HG03135 (cell line): ENCODE results near the gene TMEM121B.

Source experiments
- ATAC-seq: cut with Tn5 transposase; IDR thresholded peaks from one replicate; pipeline ENCODE4 v1.9.1; 2021; ENCODE audit warnings: mild to moderate bottlenecking, moderate library complexity; ENCODE audit not compliant: unreplicated experiment

TMEM121B gene

GRCh38 chr22:17113600-17113999 is 7.6 kb downstream of the TMEM121B start:
- ATAC-seq: no peak

- ATAC-seq: no peak
Observed at GRCh38 chr22:17112491-17113042, 8.6 kb downstream of the TMEM121B start.

- ATAC-seq: no peak
Observed at GRCh38 chr22:17110791-17111550, 10.2 kb downstream of the TMEM121B start.

- no peak for ATAC-seq
Observed at GRCh38 chr22:17109976-17110375, 11.2 kb downstream of the TMEM121B start.

GRCh38 chr22:17109113-17109865 is 11.9 kb downstream of the TMEM121B start:
- no peak for ATAC-seq

- ATAC-seq: no peak
Observed at GRCh38 chr22:17108256-17109112, 12.7 kb downstream of the TMEM121B start.

- no peak for ATAC-seq
Observed at GRCh38 chr22:17107547-17107810, 13.7 kb downstream of the TMEM121B start.

- ATAC-seq: peak; percentile 46
Observed at GRCh38 chr22:17106785-17107546, 14.2 kb downstream of the TMEM121B start.

GRCh38 chr22:17106161-17106784 is 14.9 kb downstream of the TMEM121B start:
- ATAC-seq: peak; percentile 37

GRCh38 chr22:17105143-17106129 is 15.7 kb downstream of the TMEM121B start:
- no peak for ATAC-seq

GRCh38 chr22:17104336-17104935 is 16.7 kb downstream of the TMEM121B start:
- no peak for ATAC-seq

GRCh38 chr22:17103351-17103750 is 17.8 kb downstream of the TMEM121B start:
- no peak for ATAC-seq

- no peak for ATAC-seq
Observed at GRCh38 chr22:17102297-17102667, 18.9 kb downstream of the TMEM121B start.

GRCh38 chr22:17101475-17102296 is 19.5 kb downstream of the TMEM121B start:
- ATAC-seq: no peak

- ATAC-seq: no peak
Observed at GRCh38 chr22:17100621-17101020, 20.5 kb downstream of the TMEM121B start.

- no peak for ATAC-seq
Observed at GRCh38 chr22:17098379-17098819, 22.8 kb downstream of the TMEM121B start.

GRCh38 chr22:17097701-17098100 is 23.5 kb downstream of the TMEM121B start:
- ATAC-seq: no peak

- ATAC-seq: no peak
Observed at GRCh38 chr22:17097062-17097461, 24.1 kb downstream of the TMEM121B start.
